Dendritic cell treated with granulocyte-macrophage colony-stimulating factor and Interleukin-4, amounts not matched to agents 40 ng/mL and 50 ng/mL, for 4 days (primary cell): ENCODE results near the gene MTHFD1.
"Not testable (repeated sequence)": the region's sequence is repeated elsewhere in the genome, so short reads cannot be mapped to it uniquely, and the experiment has no call there.

ENCODE experiments used
- H3K27ac Mint-ChIP-seq: one replicate; pipeline ENCODE4 v1.8.0; 2022; ENCODE audit warnings: mild to moderate bottlenecking, mixed read lengths
- H3K27me3 Mint-ChIP-seq: one replicate; pipeline ENCODE4 v1.8.0; 2022; ENCODE audit warnings: mild to moderate bottlenecking, mixed read lengths
- H3K36me3 Mint-ChIP-seq: one replicate; pipeline ENCODE4 v1.8.0; 2022; ENCODE audit warnings: low read depth, mixed read lengths
- H3K4me1 Mint-ChIP-seq: one replicate; pipeline ENCODE4 v1.8.0; 2022; ENCODE audit warnings: low read depth, mixed read lengths
- H3K4me3 Mint-ChIP-seq: one replicate; pipeline ENCODE4 v1.8.0; 2022; ENCODE audit warnings: mild to moderate bottlenecking, moderate library complexity, mixed read lengths
- H3K9me3 Mint-ChIP-seq: one replicate; pipeline ENCODE4 v1.8.0; 2022; ENCODE audit warnings: mixed read lengths
- intact Hi-C: fragments of 100-400 bp; cut with micrococcal nuclease; formaldehyde crosslinking; loops from one replicate; pipeline ENCODE4 v1.15.0; 2022

Gene MTHFD1

GRCh38 chr14:64391986-64392385, 3.8 kb downstream of the MTHFD1 start:
- H3K27ac Mint-ChIP-seq = no peak overlapping the region
- H3K4me3 Mint-ChIP-seq = no peak overlapping the region
- H3K36me3 Mint-ChIP-seq = peaks cover 44% of the 10 kb centered on the region
- no peaks in the 10 kb centered on the region for H3K27me3 Mint-ChIP-seq
- peaks cover 53% of the 10 kb centered on the region for H3K4me1 Mint-ChIP-seq
- intact Hi-C loops = no loop called here
- no peaks in the 10 kb centered on the region for H3K9me3 Mint-ChIP-seq

DNA sequence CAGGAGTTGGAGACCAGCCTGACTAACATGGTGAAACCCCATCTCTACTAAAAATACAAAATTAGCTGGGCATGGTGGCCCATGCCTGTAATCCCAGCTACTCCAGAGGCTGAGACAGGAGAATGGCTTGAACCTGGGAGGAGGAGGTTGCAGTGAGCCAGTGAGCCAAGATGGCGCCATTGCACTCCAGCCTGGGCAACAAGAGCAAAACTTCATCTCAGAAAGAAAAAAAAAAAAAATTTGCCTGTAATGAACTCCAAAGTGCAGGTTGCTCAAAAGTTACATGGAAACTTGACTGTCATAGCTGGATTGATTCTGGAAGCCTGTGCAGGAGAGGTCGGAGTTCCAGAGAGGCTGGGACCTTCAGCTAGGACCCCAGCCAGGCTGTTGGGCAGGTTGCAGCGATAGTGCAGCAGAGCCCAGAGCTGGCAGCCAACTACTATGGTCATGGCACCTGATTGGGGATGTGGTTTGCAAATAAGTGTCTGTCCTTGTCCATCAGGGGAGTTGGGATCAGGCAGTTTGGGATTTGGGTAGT, 5.1 kb downstream of the MTHFD1 start:
- H3K27ac Mint-ChIP-seq, H3K4me3 Mint-ChIP-seq, H3K9me3 Mint-ChIP-seq, H3K27me3 Mint-ChIP-seq, intact Hi-C loops: not testable (repeated sequence)
- Mint-ChIP-seq H3K4me1 (peaks cover 49% of the 10 kb centered on the region), H3K36me3 (peaks cover 33% of the 10 kb centered on the region)

GRCh38 chr14:64394423-64394822, 6.3 kb downstream of the MTHFD1 start:
- peaks cover 29% of the 10 kb centered on the region for H3K36me3 Mint-ChIP-seq
- intact Hi-C loops = no loop called here

GRCh38 chr14:64394977-64395633, 7.0 kb downstream of the MTHFD1 start:
- H3K4me1 Mint-ChIP-seq = peaks cover 45% of the 10 kb centered on the region
- H3K36me3 Mint-ChIP-seq = peaks cover 28% of the 10 kb centered on the region
- no peaks in the 10 kb centered on the region for H3K27me3 Mint-ChIP-seq
- no peak overlapping the region for H3K27ac Mint-ChIP-seq
- no peak overlapping the region for H3K4me3 Mint-ChIP-seq
- H3K9me3 Mint-ChIP-seq = no peaks in the 10 kb centered on the region
- intact Hi-C loops = no loop called here

More at GRCh38 chr14:64394423-64394822, 6.3 kb downstream of the MTHFD1 start:
- H3K27me3 Mint-ChIP-seq = no peaks in the 10 kb centered on the region
- H3K9me3 Mint-ChIP-seq = no peaks in the 10 kb centered on the region
- H3K27ac Mint-ChIP-seq = no peak overlapping the region
- peaks cover 45% of the 10 kb centered on the region for H3K4me1 Mint-ChIP-seq
- no peak overlapping the region for H3K4me3 Mint-ChIP-seq

- Mint-ChIP-seq H3K4me3 (no peak overlapping the region), H3K9me3 (no peaks in the 10 kb centered on the region), H3K27me3 (no peaks in the 10 kb centered on the region), H3K36me3 (peaks cover 40% of the 10 kb centered on the region), H3K4me1 (peaks cover 19% of the 10 kb centered on the region), H3K27ac (no peak overlapping the region)
- intact Hi-C loops = no loop called here
Observed at GRCh38 chr14:64400829-64401459, 12.8 kb downstream of the MTHFD1 start.

GRCh38 chr14:64401949-64402348, 13.8 kb downstream of the MTHFD1 start:
- Mint-ChIP-seq H3K27me3 (no peaks in the 10 kb centered on the region), H3K4me3 (no peak overlapping the region), H3K27ac (peak overlapping the region; percentile 51), H3K4me1 (peaks cover 19% of the 10 kb centered on the region), H3K9me3 (no peaks in the 10 kb centered on the region), H3K36me3 (peaks cover 40% of the 10 kb centered on the region)
- intact Hi-C loops = no loop called here

- intact Hi-C loops = no loop called here
- no peak overlapping the region for H3K4me3 Mint-ChIP-seq
- no peaks in the 10 kb centered on the region for H3K9me3 Mint-ChIP-seq
- peaks cover 40% of the 10 kb centered on the region for H3K36me3 Mint-ChIP-seq
- H3K27ac Mint-ChIP-seq = no peak overlapping the region
- H3K27me3 Mint-ChIP-seq = no peaks in the 10 kb centered on the region
- H3K4me1 Mint-ChIP-seq = peaks cover 11% of the 10 kb centered on the region
Observed at GRCh38 chr14:64405295-64405694, 17.1 kb downstream of the MTHFD1 start.

DNA sequence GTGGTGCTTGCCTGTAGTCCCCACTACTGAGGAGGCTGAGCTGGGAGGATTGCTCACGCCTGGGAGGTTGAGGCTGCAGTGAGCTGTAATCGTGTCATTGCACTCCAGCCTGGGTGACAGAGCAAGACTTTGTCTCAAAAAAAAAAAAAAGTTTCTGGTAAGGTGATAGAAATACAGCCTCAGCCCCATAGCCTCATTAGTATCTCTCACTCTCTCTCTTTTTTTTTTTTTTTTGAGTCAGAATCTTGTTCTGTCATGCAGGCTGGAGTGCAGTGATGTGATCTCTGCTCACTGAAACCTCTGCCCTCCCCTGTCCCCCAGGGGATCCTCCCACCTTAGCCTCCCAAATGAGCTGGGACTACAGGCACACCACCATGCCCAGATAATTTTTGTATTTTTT, 19.2 kb downstream of the MTHFD1 start:
- Mint-ChIP-seq H3K9me3 (no peaks in the 10 kb centered on the region), H3K36me3 (peaks cover 45% of the 10 kb centered on the region), H3K4me1 (peaks cover 2% of the 10 kb centered on the region), H3K4me3 (no peak overlapping the region), H3K27ac (no peak overlapping the region), H3K27me3 (no peaks in the 10 kb centered on the region)
- intact Hi-C loops = no loop called here

GRCh38 chr14:64409126-64409920, 21.2 kb downstream of the MTHFD1 start:
- H3K36me3 Mint-ChIP-seq = peaks cover 49% of the 10 kb centered on the region

GRCh38 chr14:64410084-64410774, 22.1 kb downstream of the MTHFD1 start:
- no peaks in the 10 kb centered on the region for H3K27me3 Mint-ChIP-seq
- H3K27ac Mint-ChIP-seq = no peak overlapping the region
- no peak overlapping the region for H3K4me3 Mint-ChIP-seq
- H3K36me3 Mint-ChIP-seq = peaks cover 50% of the 10 kb centered on the region
- no peaks in the 10 kb centered on the region for H3K4me1 Mint-ChIP-seq
- H3K9me3 Mint-ChIP-seq = no peaks in the 10 kb centered on the region
- intact Hi-C loops = no loop called here

More at GRCh38 chr14:64409126-64409920, 21.2 kb downstream of the MTHFD1 start:
- Mint-ChIP-seq H3K9me3 (no peaks in the 10 kb centered on the region), H3K27me3 (no peaks in the 10 kb centered on the region), H3K4me1 (no peaks in the 10 kb centered on the region), H3K27ac (no peak overlapping the region), H3K4me3 (no peak overlapping the region)
- intact Hi-C loops = no loop called here

- peaks cover 50% of the 10 kb centered on the region for H3K36me3 Mint-ChIP-seq
- no peak overlapping the region for H3K4me3 Mint-ChIP-seq
- peaks cover 3% of the 10 kb centered on the region for H3K4me1 Mint-ChIP-seq
- intact Hi-C loops = no loop called here
- no peak overlapping the region for H3K27ac Mint-ChIP-seq
- no peaks in the 10 kb centered on the region for H3K27me3 Mint-ChIP-seq
- H3K9me3 Mint-ChIP-seq = no peaks in the 10 kb centered on the region
Observed at GRCh38 chr14:64411001-64411400, 22.8 kb downstream of the MTHFD1 start.

DNA sequence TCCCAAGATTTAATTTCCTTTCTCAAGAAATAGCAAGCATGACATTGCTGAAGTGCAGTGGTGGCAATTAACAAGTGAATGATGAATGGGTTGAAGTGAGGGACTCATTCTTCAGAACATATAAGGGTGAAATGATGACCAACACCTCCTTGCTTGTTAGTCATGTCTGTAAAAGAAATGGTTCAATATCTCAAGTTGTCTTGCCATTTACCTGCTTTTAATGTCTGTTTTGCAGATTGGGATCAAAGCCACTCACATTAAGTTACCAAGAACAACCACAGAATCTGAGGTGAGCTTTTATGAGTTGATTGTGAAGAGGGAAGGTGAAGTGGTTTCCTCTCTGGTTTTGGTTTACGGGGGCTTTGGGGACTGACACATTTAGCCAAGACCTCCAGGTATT, 24.1 kb downstream of the MTHFD1 start:
- H3K9me3 Mint-ChIP-seq = no peaks in the 10 kb centered on the region
- no peak overlapping the region for H3K4me3 Mint-ChIP-seq
- intact Hi-C loops = no loop called here
- no peak overlapping the region for H3K27ac Mint-ChIP-seq
- peaks cover 55% of the 10 kb centered on the region for H3K36me3 Mint-ChIP-seq
- peaks cover 11% of the 10 kb centered on the region for H3K4me1 Mint-ChIP-seq
- no peaks in the 10 kb centered on the region for H3K27me3 Mint-ChIP-seq

GRCh38 chr14:64416348-64416932, 28.3 kb downstream of the MTHFD1 start:
- intact Hi-C loops = no loop called here
- Mint-ChIP-seq H3K36me3 (peaks cover 90% of the 10 kb centered on the region), H3K27me3 (no peaks in the 10 kb centered on the region), H3K4me1 (peaks cover 21% of the 10 kb centered on the region), H3K4me3 (no peak overlapping the region), H3K27ac (peak overlapping the region; percentile 84), H3K9me3 (no peaks in the 10 kb centered on the region)
